Endothelial cell of umbilical vein (primary cell): ENCODE data around the gene BNC2.

ENCODE experiments used
- CTCF ChIP-seq, 2 donors: IDR thresholded peaks; 1 replicate in 1 of 2; 2 replicates in 1 of 2; pipeline ENCODE4 v1.5.1; 2011; ENCODE audit warnings: low read length in 2 of 2, mild to moderate bottlenecking in 2 of 2, moderate library complexity in 2 of 2, control low read depth in 1 of 2, inconsistent platforms in 1 of 2, low read depth in 1 of 2; ENCODE audit not compliant: insufficient read depth in 1 of 2; ENCODE audit errors: extremely low read depth in 1 of 2
- POLR2A ChIP-seq: IDR thresholded peaks from 2 replicates; pipeline ENCODE4 v1.6.1; 2012; ENCODE audit warnings: low read depth, mild to moderate bottlenecking, control low read depth, low read length
- POLR2AphosphoS5 ChIP-seq: IDR thresholded peaks from 2 replicates; pipeline ENCODE4 v1.6.1; 2012; ENCODE audit warnings: low read depth, mild to moderate bottlenecking, control low read depth, low read length, moderate library complexity; ENCODE audit not compliant: insufficient read depth

- TF ChIP-seq CTCF (IDR thresholded peaks at IDR 0.05; ENCODE audit: extremely low read depth in 1 of 2, insufficient read depth in 1 of 2, low read depth in 1 of 2, low read length in 2 of 2) = no peak
- no peak for TF ChIP-seq POLR2A
- no peak for TF ChIP-seq POLR2AphosphoS5
Observed at GRCh38 chr9:16688814-16689213, 181.7 kb downstream of the BNC2 start.
